PFSK-1 (cell line): ENCODE measurements around the gene HDGFL2.

Experiments used
- FOXP2 ChIP-seq: optimal IDR thresholded peaks from 2 replicates; pipeline ENCODE3; 2011; ENCODE audit warnings: borderline replicate concordance, control low read depth, inconsistent platforms; ENCODE audit not compliant: insufficient read depth; ENCODE audit errors: extremely low read length, extremely low read depth
- POLR2AphosphoS5 ChIP-seq: IDR thresholded peaks from 2 replicates; pipeline ENCODE4 v1.6.1; 2012; ENCODE audit warnings: low read depth, mild to moderate bottlenecking, control low read depth, low read length, moderate library complexity
- SIN3A ChIP-seq: IDR thresholded peaks from 2 replicates; pipeline ENCODE4 v1.6.1; 2012; ENCODE audit warnings: mild to moderate bottlenecking, low read length, moderate library complexity, borderline replicate concordance; ENCODE audit not compliant: insufficient read depth
- TAF1 ChIP-seq: IDR thresholded peaks from 2 replicates; pipeline ENCODE4 v1.6.1; 2012; ENCODE audit warnings: low read length, control low read depth, borderline replicate concordance; ENCODE audit not compliant: insufficient read depth
- TF ChIP-seq, protein P1 (sequence below), 2 experiments: IDR thresholded peaks; 2 replicates each; pipeline versions ENCODE4 v1.6.1 to v1.8.0; 2011 to 2012; ENCODE audit warnings: low read depth in 2 of 2, low read length in 2 of 2, control low read depth in 1 of 2, inconsistent platforms in 1 of 2, mild to moderate bottlenecking in 1 of 2, moderate library complexity in 1 of 2; ENCODE audit not compliant: insufficient read depth in 1 of 2

DNA sequence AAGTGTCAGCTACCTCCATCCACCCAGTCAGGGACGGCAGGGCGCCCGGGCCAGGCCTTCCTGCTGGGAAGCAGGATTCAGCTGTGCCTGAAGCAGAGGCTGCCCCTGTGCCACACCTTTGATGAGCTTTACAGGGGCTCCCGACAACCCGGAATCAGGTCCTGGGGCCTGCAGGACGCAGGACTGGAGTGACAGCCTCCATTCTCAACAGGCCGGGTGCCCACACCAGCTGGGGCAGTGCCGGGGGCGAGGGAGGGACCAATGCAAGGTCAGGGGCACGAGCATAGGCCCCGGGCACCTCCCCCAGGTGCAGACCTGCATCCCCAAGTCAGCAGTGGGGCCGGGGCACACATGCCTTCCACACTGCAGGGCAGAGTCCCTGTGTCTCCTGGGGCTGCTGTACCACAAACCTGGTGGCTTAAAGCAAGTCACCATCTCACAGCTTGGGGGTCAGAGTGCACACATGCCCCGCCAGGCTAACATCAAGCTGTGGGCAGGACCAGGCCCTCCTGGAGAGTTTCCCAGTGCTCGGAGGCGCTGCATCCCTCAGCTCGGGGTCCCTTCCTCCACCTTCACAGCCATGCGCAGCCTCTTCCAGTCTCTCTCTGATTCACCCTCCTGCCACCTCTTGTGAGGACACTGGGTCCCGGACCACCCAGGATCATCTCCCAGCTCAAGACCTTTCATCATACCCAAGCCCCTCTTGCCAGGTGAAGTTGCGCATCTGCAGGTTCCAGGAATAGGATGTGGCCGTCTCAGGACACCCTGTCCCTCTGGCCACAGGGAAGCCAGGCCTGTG is 27.9 kb upstream of the HDGFL2 start:
- TF ChIP-seq, protein P1, sequence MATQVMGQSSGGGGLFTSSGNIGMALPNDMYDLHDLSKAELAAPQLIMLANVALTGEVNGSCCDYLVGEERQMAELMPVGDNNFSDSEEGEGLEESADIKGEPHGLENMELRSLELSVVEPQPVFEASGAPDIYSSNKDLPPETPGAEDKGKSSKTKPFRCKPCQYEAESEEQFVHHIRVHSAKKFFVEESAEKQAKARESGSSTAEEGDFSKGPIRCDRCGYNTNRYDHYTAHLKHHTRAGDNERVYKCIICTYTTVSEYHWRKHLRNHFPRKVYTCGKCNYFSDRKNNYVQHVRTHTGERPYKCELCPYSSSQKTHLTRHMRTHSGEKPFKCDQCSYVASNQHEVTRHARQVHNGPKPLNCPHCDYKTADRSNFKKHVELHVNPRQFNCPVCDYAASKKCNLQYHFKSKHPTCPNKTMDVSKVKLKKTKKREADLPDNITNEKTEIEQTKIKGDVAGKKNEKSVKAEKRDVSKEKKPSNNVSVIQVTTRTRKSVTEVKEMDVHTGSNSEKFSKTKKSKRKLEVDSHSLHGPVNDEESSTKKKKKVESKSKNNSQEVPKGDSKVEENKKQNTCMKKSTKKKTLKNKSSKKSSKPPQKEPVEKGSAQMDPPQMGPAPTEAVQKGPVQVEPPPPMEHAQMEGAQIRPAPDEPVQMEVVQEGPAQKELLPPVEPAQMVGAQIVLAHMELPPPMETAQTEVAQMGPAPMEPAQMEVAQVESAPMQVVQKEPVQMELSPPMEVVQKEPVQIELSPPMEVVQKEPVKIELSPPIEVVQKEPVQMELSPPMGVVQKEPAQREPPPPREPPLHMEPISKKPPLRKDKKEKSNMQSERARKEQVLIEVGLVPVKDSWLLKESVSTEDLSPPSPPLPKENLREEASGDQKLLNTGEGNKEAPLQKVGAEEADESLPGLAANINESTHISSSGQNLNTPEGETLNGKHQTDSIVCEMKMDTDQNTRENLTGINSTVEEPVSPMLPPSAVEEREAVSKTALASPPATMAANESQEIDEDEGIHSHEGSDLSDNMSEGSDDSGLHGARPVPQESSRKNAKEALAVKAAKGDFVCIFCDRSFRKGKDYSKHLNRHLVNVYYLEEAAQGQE (IDR thresholded peaks at IDR 0.05; ENCODE audit: insufficient read depth in 1 of 2, low read depth in 2 of 2, low read length in 2 of 2), result no peak
- TF ChIP-seq POLR2AphosphoS5 (no peak; the same call in 1 of the 2 replicates), SIN3A (no peak), TAF1 (no peak), FOXP2 (no peak)
